DND-41 (cell line): ENCODE data around the gene CTSA.
"Not testable (repeated sequence)": the region's sequence is repeated elsewhere in the genome, so short reads cannot be mapped to it uniquely, and the experiment has no call there.

Source experiments
- ATAC-seq: fragments of 200-7000 bp; cut with Tn5 transposase; 3 replicates; pipeline ENCODE4 v1.9.1; 2021; ENCODE audit warnings: low read depth; ENCODE audit not compliant: insufficient read depth
- DNase-seq: peaks from one replicate; pipeline ENCODE4 v3.0.0-alpha.2; 2020
- H2AFZ ChIP-seq: 2 replicates; pipeline ENCODE4 v1.6.0; 2012; ENCODE audit warnings: low read depth, low read length
- H3K27ac ChIP-seq: 2 replicates; pipeline ENCODE4 v1.5.1; 2012; ENCODE audit warnings: low read length, inconsistent platforms
- H3K27me3 ChIP-seq: fragments of 200-600 bp; sonication (generic); 2 replicates; pipeline ENCODE4 v1.6.0; 2012; ENCODE audit warnings: low read length, mild to moderate bottlenecking, inconsistent platforms; ENCODE audit not compliant: insufficient read depth, poor library complexity
- H3K36me3 ChIP-seq: 2 replicates; pipeline ENCODE4 v1.5.1; 2012; ENCODE audit warnings: low read length, inconsistent platforms; ENCODE audit not compliant: insufficient read depth
- H3K4me1 ChIP-seq: 2 replicates; pipeline ENCODE4 v1.5.1; 2012; ENCODE audit warnings: mild to moderate bottlenecking, low read length; ENCODE audit not compliant: insufficient read depth
- H3K4me2 ChIP-seq: 2 replicates; pipeline ENCODE4 v1.6.0; 2012; ENCODE audit warnings: mild to moderate bottlenecking, moderate library complexity, low read length, inconsistent platforms; ENCODE audit not compliant: insufficient read depth
- H3K4me3 ChIP-seq, 2 experiments: fragments of 200-600 bp in 1 of 2; shearing (Covaris generic) in 1 of 2; 2 replicates each; pipeline ENCODE4 v1.5.1; 2012 to 2016; ENCODE audit warnings: inconsistent platforms in 2 of 2, low read length in 2 of 2, mild to moderate bottlenecking in 2 of 2, low read depth in 1 of 2, moderate library complexity in 1 of 2
- H3K79me2 ChIP-seq: 2 replicates; pipeline ENCODE4 v1.6.0; 2012; ENCODE audit warnings: low read length, inconsistent platforms; ENCODE audit not compliant: insufficient read depth
- H3K9ac ChIP-seq: 2 replicates; pipeline ENCODE4 v1.6.0; 2012; ENCODE audit warnings: low read depth, mild to moderate bottlenecking, inconsistent platforms, low read length, moderate library complexity
- H3K9me3 ChIP-seq: 2 replicates; pipeline ENCODE4 v1.5.1; 2012; ENCODE audit warnings: low read length, moderate library complexity, mild to moderate bottlenecking, inconsistent platforms; ENCODE audit not compliant: insufficient read depth, severe bottlenecking
- H4K20me1 ChIP-seq: 2 replicates; pipeline ENCODE4 v1.6.0; 2012; ENCODE audit warnings: low read length; ENCODE audit not compliant: insufficient read depth
- EZH2 ChIP-seq: IDR thresholded peaks from 3 replicates; pipeline ENCODE4 v1.6.1; 2012; ENCODE audit warnings: borderline replicate concordance, low read depth, mild to moderate bottlenecking, moderate library complexity, low read length, inconsistent platforms; ENCODE audit not compliant: severe bottlenecking
- TF ChIP-seq, protein P1 (sequence below): IDR thresholded peaks from 2 replicates; pipeline ENCODE4 v1.5.1; 2012; ENCODE audit warnings: borderline replicate concordance, low read length, moderate library complexity, mild to moderate bottlenecking; ENCODE audit not compliant: poor library complexity, severe bottlenecking; ENCODE audit errors: extremely low read depth

Gene CTSA

DNA sequence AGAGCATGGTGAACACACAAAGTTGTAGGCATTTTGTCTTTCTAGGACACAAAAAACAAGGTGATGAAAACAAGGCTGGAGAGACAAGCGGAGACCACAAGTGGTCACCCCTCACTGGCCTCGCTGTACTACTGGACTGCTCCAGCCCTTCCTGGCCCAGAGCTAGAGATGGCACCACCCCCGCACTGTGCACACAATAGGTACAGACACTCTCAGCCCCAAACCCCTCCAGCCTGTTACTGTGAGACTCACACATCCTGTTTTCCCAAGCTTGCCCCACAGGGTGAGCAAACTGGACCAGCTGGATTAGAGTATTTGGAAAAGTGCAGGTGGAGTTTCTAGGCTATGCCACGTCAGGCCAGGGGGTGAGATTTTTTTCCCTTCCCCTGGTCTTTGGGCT, 18.5 kb upstream of the CTSA start:
- ATAC-seq (no peak), DNase-seq (no peak)
- H4K20me1 ChIP-seq: no peaks in the 10 kb centered on the region; the same call in 1 of the 2 replicates
- no peak overlapping the region for H3K4me2 ChIP-seq
- H3K9me3 ChIP-seq: no peaks in the 10 kb centered on the region
- H3K9ac ChIP-seq: no peak overlapping the region
- H3K36me3 ChIP-seq: peaks cover 9% of the 10 kb centered on the region
- H3K4me1 ChIP-seq: no peaks in the 10 kb centered on the region
- H2AFZ ChIP-seq: no peak overlapping the region
- H3K4me3 ChIP-seq: no peak overlapping the region
- no peaks in the 10 kb centered on the region for H3K27me3 ChIP-seq
- TF ChIP-seq, protein P1, sequence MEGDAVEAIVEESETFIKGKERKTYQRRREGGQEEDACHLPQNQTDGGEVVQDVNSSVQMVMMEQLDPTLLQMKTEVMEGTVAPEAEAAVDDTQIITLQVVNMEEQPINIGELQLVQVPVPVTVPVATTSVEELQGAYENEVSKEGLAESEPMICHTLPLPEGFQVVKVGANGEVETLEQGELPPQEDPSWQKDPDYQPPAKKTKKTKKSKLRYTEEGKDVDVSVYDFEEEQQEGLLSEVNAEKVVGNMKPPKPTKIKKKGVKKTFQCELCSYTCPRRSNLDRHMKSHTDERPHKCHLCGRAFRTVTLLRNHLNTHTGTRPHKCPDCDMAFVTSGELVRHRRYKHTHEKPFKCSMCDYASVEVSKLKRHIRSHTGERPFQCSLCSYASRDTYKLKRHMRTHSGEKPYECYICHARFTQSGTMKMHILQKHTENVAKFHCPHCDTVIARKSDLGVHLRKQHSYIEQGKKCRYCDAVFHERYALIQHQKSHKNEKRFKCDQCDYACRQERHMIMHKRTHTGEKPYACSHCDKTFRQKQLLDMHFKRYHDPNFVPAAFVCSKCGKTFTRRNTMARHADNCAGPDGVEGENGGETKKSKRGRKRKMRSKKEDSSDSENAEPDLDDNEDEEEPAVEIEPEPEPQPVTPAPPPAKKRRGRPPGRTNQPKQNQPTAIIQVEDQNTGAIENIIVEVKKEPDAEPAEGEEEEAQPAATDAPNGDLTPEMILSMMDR: no peak
- no peak for TF ChIP-seq EZH2
- no peak overlapping the region for H3K27ac ChIP-seq
- H3K79me2 ChIP-seq: no peaks in the 10 kb centered on the region

DNA sequence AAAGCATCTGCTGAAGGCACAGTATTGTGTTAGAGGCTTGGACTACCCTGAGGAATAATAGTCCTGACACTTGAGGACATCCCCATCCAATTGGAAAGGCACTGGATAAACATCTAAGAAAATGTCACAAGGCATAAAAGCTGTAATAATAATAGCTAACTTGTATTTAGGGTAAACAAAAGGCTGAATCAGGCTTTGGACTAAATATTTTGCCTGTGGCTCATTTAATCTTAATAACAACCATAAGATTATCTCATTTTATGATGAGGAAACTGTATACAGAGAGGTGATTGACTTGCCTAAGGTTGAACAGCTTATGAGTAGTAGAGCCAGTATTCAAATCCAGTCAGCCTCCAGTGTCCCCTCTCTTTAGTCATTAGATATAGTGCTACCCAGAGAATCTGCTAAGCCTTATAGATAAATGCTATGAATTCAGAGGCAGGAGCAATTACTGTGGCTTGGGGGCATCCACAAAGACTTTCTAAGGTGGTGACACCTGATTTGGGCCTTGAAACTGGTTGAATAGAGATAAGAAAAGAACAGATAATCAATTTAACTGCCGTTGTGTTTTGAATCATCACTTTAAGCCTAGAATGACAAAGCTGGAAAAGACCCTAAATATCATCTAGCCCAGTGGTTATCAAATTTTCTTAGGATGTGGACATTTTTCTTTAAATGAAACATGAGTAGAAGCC, 17.6 kb upstream of the CTSA start:
- no peak overlapping the region for H3K4me2 ChIP-seq
- ATAC-seq: no peak
- H2AFZ ChIP-seq: no peak overlapping the region
- no peaks in the 10 kb centered on the region; the same call in 1 of the 2 replicates for H4K20me1 ChIP-seq
- no peaks in the 10 kb centered on the region for H3K9me3 ChIP-seq
- no peaks in the 10 kb centered on the region for H3K79me2 ChIP-seq
- TF ChIP-seq, protein P1: no peak
- TF ChIP-seq EZH2: no peak
- no peaks in the 10 kb centered on the region for H3K27me3 ChIP-seq
- no peak overlapping the region for H3K27ac ChIP-seq
- no peak overlapping the region for H3K9ac ChIP-seq
- H3K4me3 ChIP-seq: no peak overlapping the region
- no peaks in the 10 kb centered on the region for H3K4me1 ChIP-seq
- H3K36me3 ChIP-seq: peaks cover 18% of the 10 kb centered on the region
- DNase-seq: no peak

DNA sequence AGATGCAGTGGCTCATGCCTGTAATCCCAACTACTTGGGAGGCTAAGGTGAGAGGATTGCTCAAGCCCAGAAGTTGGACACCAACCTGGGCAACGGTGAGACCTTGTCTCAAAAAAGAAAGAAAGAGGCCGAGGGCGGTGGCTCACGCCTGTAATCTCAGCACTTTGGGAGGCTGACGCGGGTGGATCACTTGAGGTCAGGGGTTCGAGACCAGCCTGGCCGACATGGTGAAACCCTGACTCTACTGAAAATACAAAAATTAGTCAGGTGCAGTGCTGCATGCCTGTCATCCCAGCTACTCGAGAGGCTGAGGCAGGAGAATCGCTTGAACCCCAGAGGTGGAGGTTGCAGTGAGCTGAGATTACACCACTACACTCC, 17.0 kb upstream of the CTSA start:
- ATAC-seq, H3K4me2 ChIP-seq, H3K9me3 ChIP-seq, H3K79me2 ChIP-seq, DNase-seq, H3K9ac ChIP-seq, H2AFZ ChIP-seq, H4K20me1 ChIP-seq, H3K4me3 ChIP-seq, H3K27ac ChIP-seq, H3K4me1 ChIP-seq, H3K27me3 ChIP-seq: not testable (repeated sequence)
- H3K36me3 ChIP-seq: peaks cover 20% of the 10 kb centered on the region

DNA sequence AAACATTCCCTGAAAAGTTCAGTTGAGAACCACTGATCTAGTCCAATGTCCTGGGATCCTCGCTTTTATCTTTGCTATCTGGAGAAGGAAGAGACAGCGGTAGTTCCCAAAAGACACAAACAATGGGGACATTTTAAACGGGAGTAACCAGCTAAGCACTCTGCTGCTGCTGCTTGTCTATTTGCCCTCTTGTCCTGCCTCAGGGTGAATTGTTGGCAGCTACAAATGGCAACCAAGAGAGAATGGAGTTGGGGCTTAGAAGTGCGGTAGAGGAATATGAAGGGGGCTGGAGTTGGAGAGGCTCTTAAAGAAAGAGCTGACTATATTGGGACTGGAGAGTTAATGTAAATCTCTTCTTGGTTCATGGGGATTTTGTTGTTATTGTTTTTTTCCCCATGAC, 16.6 kb upstream of the CTSA start:
- Histone ChIP-seq H3K27ac (no peak overlapping the region), H3K4me3 (no peak overlapping the region), H3K4me2 (no peak overlapping the region), H3K9me3 (no peaks in the 10 kb centered on the region), H3K27me3 (no peaks in the 10 kb centered on the region), H2AFZ (no peak overlapping the region), H3K79me2 (no peaks in the 10 kb centered on the region), H3K36me3 (peaks cover 20% of the 10 kb centered on the region), H4K20me1 (no peaks in the 10 kb centered on the region; the same call in 1 of the 2 replicates), H3K9ac (no peak overlapping the region), H3K4me1 (no peaks in the 10 kb centered on the region)
- ATAC-seq (no peak), DNase-seq (no peak)
- TF ChIP-seq EZH2: no peak
- TF ChIP-seq, protein P1: no peak
